Right lobe of liver (tissue), 4 donors: ENCODE measurements around the gene NPY.

Experiments used
- CTCF ChIP-seq, 4 donors: fragments of 200-600 bp in 3 of 4; fragments of 450-650 bp in 1 of 4; IDR thresholded peaks; one replicate each; pipeline versions ENCODE4 v1.5.1 to v1.8.0; 2016 to 2022; ENCODE audit warnings: antibody characterized with exemption in 4 of 4, mild to moderate bottlenecking in 2 of 4
- POLR2A ChIP-seq: fragments of 450-650 bp; IDR thresholded peaks from one replicate; pipeline ENCODE4 v1.6.1; 2017; ENCODE audit warnings: antibody characterized with exemption, mild to moderate bottlenecking
- donor health status: DM: no; HTN: no; CAD: no.
- donor health status: DM: no; HTN: no; CAD: no.
- donor health status: DM: no; HTN: yes; CAD: no.

- TF ChIP-seq CTCF (IDR thresholded peaks at IDR 0.05) (no peak), POLR2A (no peak)
Measured at GRCh38 chr7:24334627-24335026, 50.6 kb downstream of the NPY start.
